H1 (cell line): ENCODE measurements around the gene PRX. TPM values are rescaled to one million over a fixed set of nuclear protein-coding genes. Genes with fewer than 3 reads are reported as not detected.

ENCODE experiments used
- BRCA1 ChIP-seq: IDR thresholded peaks from 2 replicates; pipeline ENCODE4 v1.6.1; 2012; ENCODE audit warnings: low read depth, low read length, improper control_type of control experiment
- CBX5 ChIP-seq: fragments of 300-800, 300-1000 bp; sonication (generic); IDR thresholded peaks from 2 replicates; pipeline ENCODE4 v1.7.1; 2016; ENCODE audit warnings: antibody characterized with exemption, low read length, low read depth
- CREB1 ChIP-seq: IDR thresholded peaks from 2 replicates; pipeline ENCODE4 v1.6.1; 2012; ENCODE audit warnings: inconsistent platforms
- EGR1 ChIP-seq: IDR thresholded peaks from 2 replicates; pipeline ENCODE4 v1.6.1; 2011; ENCODE audit warnings: low read depth, low read length, borderline replicate concordance
- EP300 ChIP-seq, 2 experiments: IDR thresholded peaks; 1 replicate in 1 of 2; 2 replicates in 1 of 2; pipeline ENCODE4 v1.6.1; 2011 to 2012; ENCODE audit warnings: low read depth in 2 of 2, low read length in 2 of 2, mild to moderate bottlenecking in 2 of 2, borderline replicate concordance in 1 of 2, inconsistent platforms in 1 of 2, moderate library complexity in 1 of 2
- EZH2 ChIP-seq: fragments of 200-600 bp; sonication (generic); IDR thresholded peaks from 2 replicates; pipeline ENCODE4 v1.7.1; 2012; ENCODE audit warnings: low read depth, mild to moderate bottlenecking, moderate library complexity, low read length, inconsistent platforms; ENCODE audit not compliant: severe bottlenecking
- KDM4A ChIP-seq: IDR thresholded peaks from one replicate; pipeline ENCODE4 v1.7.1; 2012; ENCODE audit warnings: low read depth, mild to moderate bottlenecking, moderate library complexity, low read length, inconsistent platforms; ENCODE audit not compliant: severe bottlenecking
- MAX ChIP-seq: IDR thresholded peaks from 2 replicates; pipeline ENCODE4 v1.6.1; 2012; ENCODE audit warnings: inconsistent platforms
- NRF1 ChIP-seq: IDR thresholded peaks from 2 replicates; pipeline ENCODE4 v1.6.1; 2011; ENCODE audit warnings: mild to moderate bottlenecking, low read depth, low read length, improper control_type of control experiment
- PHF8 ChIP-seq: fragments of 200-600 bp; sonication (generic); conservative IDR thresholded peaks from 2 replicates; pipeline ENCODE4 v1.7.1; 2012; ENCODE audit warnings: low read depth, mild to moderate bottlenecking, inconsistent platforms, low read length, moderate library complexity
- POLR2AphosphoS5 ChIP-seq: IDR thresholded peaks from 2 replicates; pipeline ENCODE4 v1.6.1; 2011; ENCODE audit warnings: low read depth, low read length
- SAP30 ChIP-seq: fragments of 300-600 bp; sonication (generic); IDR thresholded peaks from 2 replicates; pipeline ENCODE4 v1.7.1; 2012; ENCODE audit warnings: low read length, moderate library complexity, mild to moderate bottlenecking, inconsistent platforms; ENCODE audit not compliant: insufficient read depth, insufficient replicate concordance
- SIN3A ChIP-seq, 2 experiments: IDR thresholded peaks in 1 of 2; conservative IDR thresholded peaks in 1 of 2; 2 replicates each; pipeline ENCODE4 v1.6.1; 2011 to 2012; ENCODE audit warnings: low read length in 2 of 2, improper control_type of control experiment in 1 of 2, low read depth in 1 of 2, mild to moderate bottlenecking in 1 of 2
- SP1 ChIP-seq: IDR thresholded peaks from 2 replicates; pipeline ENCODE4 v1.6.1; 2011; ENCODE audit warnings: low read depth, low read length
- SP4 ChIP-seq: IDR thresholded peaks from 2 replicates; pipeline ENCODE4 v1.6.1; 2012; ENCODE audit warnings: low read length, inconsistent platforms
- SRF ChIP-seq: IDR thresholded peaks from 2 replicates; pipeline ENCODE4 v1.6.1; 2011; ENCODE audit warnings: mild to moderate bottlenecking, low read depth, low read length, moderate library complexity
- TCF12 ChIP-seq: IDR thresholded peaks from 2 replicates; pipeline ENCODE4 v1.6.1; 2011; ENCODE audit warnings: low read depth, mild to moderate bottlenecking, low read length
- TEAD4 ChIP-seq: IDR thresholded peaks from 2 replicates; pipeline ENCODE4 v1.6.1; 2012; ENCODE audit warnings: low read depth, low read length, inconsistent platforms, mixed read lengths
- YY1 ChIP-seq: IDR thresholded peaks from 2 replicates; pipeline ENCODE4 v1.6.1; 2011; ENCODE audit warnings: low read depth, mild to moderate bottlenecking, low read length
- polyA plus RNA-seq, 7 experiments: library from polyadenylated mRNA; depleted of rRNA in 3 of 7; stranded (reverse) in 5 of 7; unstranded in 2 of 7; fragments of >200 nt in 5 of 7; fragments of 200-250 nt in 2 of 7; gene quantifications; 1 replicate in 5 of 7; 2 replicates in 1 of 7; 4 replicates in 1 of 7; pipeline versions ENCODE4 v1.2.1 to v1.2.3, GENCODE V29; 2011 to 2013; ENCODE audit warnings: missing spikeins in 2 of 7, mixed read lengths in 2 of 7
- total RNA-seq: library from RNA; stranded (reverse); fragmentation: NEBNext Ultra II Directional; extraction: Animal tissue kit (Norgen Biotek cat#: 25700); gene quantifications from 2 replicates; pipeline ENCODE4 v1.2.1, GENCODE V29; 2021
- TF ChIP-seq, protein P1 (sequence below): IDR thresholded peaks from 2 replicates; pipeline ENCODE4 v1.6.1; 2012; ENCODE audit warnings: inconsistent platforms

Gene PRX
- total and polyA plus RNA-seq, 2 of the 8 experiments (the other 6 are each of a cell fraction or from before 2014, with no cell fraction given) = 2.8 to 5.8 TPM

- peak; percentile 49; the same call in 1 of the 2 replicates for TF ChIP-seq SRF
- TF ChIP-seq, protein P1, sequence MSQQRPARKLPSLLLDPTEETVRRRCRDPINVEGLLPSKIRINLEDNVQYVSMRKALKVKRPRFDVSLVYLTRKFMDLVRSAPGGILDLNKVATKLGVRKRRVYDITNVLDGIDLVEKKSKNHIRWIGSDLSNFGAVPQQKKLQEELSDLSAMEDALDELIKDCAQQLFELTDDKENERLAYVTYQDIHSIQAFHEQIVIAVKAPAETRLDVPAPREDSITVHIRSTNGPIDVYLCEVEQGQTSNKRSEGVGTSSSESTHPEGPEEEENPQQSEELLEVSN = no peak
- peak; percentile 5 for TF ChIP-seq KDM4A
- TF ChIP-seq CREB1 = peak; percentile 92
- peak; percentile 86 for TF ChIP-seq NRF1
- peak; percentile 76 to 90; a peak in 2 of 4 replicates for TF ChIP-seq SIN3A (conservative IDR thresholded peaks at IDR 0.05 in 1 of 2, IDR thresholded peaks at IDR 0.05 in 1 of 2; ENCODE audit: low read depth in 1 of 2, low read length in 2 of 2)
- peak; percentile 58; the same call in 1 of the 2 replicates for TF ChIP-seq YY1
- TF ChIP-seq EGR1 = no peak
- peak; percentile 83; the same call in 1 of the 2 replicates for TF ChIP-seq TCF12
- TF ChIP-seq PHF8 = 0 out of 2 replicates have a peak, but pooled peaks have one; percentile 29
- 0 out of 2 replicates have a peak, but pooled peaks have one; percentile 16 for TF ChIP-seq TEAD4
- TF ChIP-seq SP1 = peak; percentile 84; the same call in 1 of the 2 replicates
- no peak for TF ChIP-seq EZH2
- peak in 1 of 2 experiments; percentile 59; a peak in 1 of 3 replicates for TF ChIP-seq EP300 (IDR thresholded peaks at IDR 0.05; ENCODE audit: borderline replicate concordance in 1 of 2, low read depth in 2 of 2, low read length in 2 of 2)
- TF ChIP-seq BRCA1 = no peak
- TF ChIP-seq CBX5 = no peak
- TF ChIP-seq SAP30 = peak; percentile 23
- TF ChIP-seq SP4 = peak; percentile 92
- peak; percentile 49; the same call in 1 of the 2 replicates for TF ChIP-seq POLR2AphosphoS5
- peak; percentile 64 for TF ChIP-seq MAX
Measured at GRCh38 chr19:40443131-40443999, 30.2 kb upstream of the PRX start (continued).
